Uterus (tissue), 2 donors: ENCODE measurements around the gene SLC6A9.

ENCODE experiments used
- POLR2A ChIP-seq, 2 donors: fragments of 450-650 bp; IDR thresholded peaks; one replicate each; pipeline ENCODE4 v1.6.1; 2016; ENCODE audit warnings: antibody characterized with exemption in 2 of 2, mild to moderate bottlenecking in 1 of 2, moderate library complexity in 1 of 2
- TF ChIP-seq, protein P1 (sequence below), 4 experiments: fragments of 200-600 bp in 2 of 4; fragments of 450-650 bp in 2 of 4; sonication (generic) in 2 of 4; IDR thresholded peaks; one replicate each; pipeline ENCODE4 v1.5.1; 2016 to 2019; ENCODE audit warnings: antibody characterized with exemption in 4 of 4, mild to moderate bottlenecking in 2 of 4, moderate library complexity in 1 of 4

DNA sequence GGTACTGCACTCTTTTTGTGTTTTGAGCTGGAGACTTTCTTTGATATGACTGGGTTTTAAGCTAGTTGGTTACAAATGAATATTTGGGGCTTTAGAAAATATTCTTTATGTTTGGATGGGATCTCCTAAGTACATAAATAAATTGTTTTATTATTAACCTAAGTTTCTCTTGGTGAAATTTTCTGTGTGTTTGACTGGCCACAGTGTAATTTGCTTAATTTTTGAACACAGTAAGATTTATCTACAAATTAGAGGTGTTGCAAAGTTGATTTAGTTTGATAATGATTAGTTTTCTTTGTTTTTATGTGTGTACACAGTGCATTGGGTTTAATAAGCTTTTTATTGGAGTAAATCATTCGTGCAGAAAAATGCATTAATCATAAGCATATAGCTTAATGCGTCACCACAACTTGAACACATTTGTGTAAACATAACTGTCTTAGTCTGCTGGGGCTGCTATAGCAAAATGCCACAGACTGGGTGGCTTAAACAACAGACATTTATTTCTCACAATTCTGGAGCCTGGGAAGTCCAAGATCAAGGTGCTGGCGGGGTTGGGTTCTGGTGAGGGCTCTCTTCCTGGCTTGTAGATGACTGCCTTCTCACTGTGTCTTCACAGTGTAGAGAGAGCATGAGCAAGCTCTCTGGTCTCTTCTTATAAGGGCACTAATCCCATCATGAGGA lies 17.4 kb upstream of the SLC6A9 start:
- TF ChIP-seq POLR2A (IDR thresholded peaks at IDR 0.05), result no peak
- TF ChIP-seq, protein P1, sequence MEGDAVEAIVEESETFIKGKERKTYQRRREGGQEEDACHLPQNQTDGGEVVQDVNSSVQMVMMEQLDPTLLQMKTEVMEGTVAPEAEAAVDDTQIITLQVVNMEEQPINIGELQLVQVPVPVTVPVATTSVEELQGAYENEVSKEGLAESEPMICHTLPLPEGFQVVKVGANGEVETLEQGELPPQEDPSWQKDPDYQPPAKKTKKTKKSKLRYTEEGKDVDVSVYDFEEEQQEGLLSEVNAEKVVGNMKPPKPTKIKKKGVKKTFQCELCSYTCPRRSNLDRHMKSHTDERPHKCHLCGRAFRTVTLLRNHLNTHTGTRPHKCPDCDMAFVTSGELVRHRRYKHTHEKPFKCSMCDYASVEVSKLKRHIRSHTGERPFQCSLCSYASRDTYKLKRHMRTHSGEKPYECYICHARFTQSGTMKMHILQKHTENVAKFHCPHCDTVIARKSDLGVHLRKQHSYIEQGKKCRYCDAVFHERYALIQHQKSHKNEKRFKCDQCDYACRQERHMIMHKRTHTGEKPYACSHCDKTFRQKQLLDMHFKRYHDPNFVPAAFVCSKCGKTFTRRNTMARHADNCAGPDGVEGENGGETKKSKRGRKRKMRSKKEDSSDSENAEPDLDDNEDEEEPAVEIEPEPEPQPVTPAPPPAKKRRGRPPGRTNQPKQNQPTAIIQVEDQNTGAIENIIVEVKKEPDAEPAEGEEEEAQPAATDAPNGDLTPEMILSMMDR (IDR thresholded peaks at IDR 0.05), result no peak
